Measurements from ENCODE around the gene MKLN1.

MKLN1 gene

DNA sequence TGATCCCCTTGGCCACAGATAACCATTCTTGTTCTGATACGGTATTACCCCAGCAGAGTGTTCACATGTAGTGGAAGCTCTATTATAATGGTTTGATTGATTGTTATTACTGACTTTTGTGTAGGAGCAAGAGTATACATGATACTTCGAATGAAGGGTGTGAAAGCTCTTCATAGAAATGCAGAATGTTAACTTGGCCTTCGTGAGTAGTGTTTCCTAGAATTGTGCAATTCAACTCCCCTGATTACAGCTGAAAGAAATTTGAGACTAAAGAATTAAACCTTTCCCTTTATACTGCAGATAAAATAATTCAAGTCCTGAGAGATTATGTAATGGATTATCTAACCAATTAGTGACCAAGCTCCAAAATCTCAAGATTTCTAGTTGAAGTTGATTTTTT lies 38.2 kb downstream of the MKLN1 start:
- H3K9ac ChIP-seq (ENCODE audit: low read depth in 1 of 2, low read length in 2 of 2) = no peak overlapping the region
- H3K27me3 ChIP-seq (ENCODE audit: control insufficient read depth in 1 of 2, insufficient read depth in 2 of 2, low read length in 2 of 2) = no peaks in the 10 kb centered on the region
- H3K9me3 ChIP-seq (ENCODE audit: control insufficient read depth in 1 of 2, low read length in 2 of 2) = no peaks in the 10 kb centered on the region
- H3K27ac ChIP-seq (ENCODE audit: low read depth, low read length) = no peak overlapping the region
- peaks cover 0 to 31% of the 10 kb centered on the region in 2 donors for H3K4me1 ChIP-seq (ENCODE audit: control insufficient read depth in 1 of 2, insufficient read depth in 2 of 2, low read length in 2 of 2)
- H3K4me3 ChIP-seq (ENCODE audit: low read depth in 1 of 2, low read length in 2 of 2) = no peak overlapping the region
- H3K36me3 ChIP-seq (ENCODE audit: control insufficient read depth in 1 of 2, insufficient read depth in 2 of 2, low read length in 2 of 2) = no peaks in the 10 kb centered on the region

DNA sequence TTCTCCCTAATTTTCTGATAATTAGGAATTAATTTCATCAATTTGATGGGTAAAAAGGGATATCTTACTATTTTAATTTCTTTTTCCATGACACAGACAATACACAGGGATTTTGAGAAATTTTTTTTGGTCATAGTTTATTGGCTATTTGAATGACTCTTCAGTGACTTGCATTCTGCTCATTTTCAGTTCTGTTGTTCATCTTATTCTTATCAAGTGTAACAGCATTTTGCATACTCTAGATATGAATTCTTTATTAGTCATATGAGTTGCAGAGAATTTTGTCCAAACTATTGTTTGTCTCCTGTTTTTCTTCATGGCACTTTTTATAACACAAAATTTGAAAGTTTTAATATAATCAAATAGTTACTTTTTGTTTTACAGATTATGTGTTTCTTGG lies 41.7 kb downstream of the MKLN1 start:
- no peak overlapping the region for H3K4me3 ChIP-seq (ENCODE audit: low read depth in 1 of 2, low read length in 2 of 2)
- no peaks in the 10 kb centered on the region for H3K36me3 ChIP-seq (ENCODE audit: control insufficient read depth in 1 of 2, insufficient read depth in 2 of 2, low read length in 2 of 2)
- H3K4me1 ChIP-seq (ENCODE audit: control insufficient read depth in 1 of 2, insufficient read depth in 2 of 2, low read length in 2 of 2) = peaks cover 0 to 20% of the 10 kb centered on the region in 2 donors
- H3K27me3 ChIP-seq (ENCODE audit: control insufficient read depth in 1 of 2, insufficient read depth in 2 of 2, low read length in 2 of 2) = no peaks in the 10 kb centered on the region
- H3K9me3 ChIP-seq (ENCODE audit: control insufficient read depth in 1 of 2, low read length in 2 of 2) = no peaks in the 10 kb centered on the region
- H3K27ac ChIP-seq (ENCODE audit: low read depth, low read length) = no peak overlapping the region
- no peak overlapping the region for H3K9ac ChIP-seq (ENCODE audit: low read depth in 1 of 2, low read length in 2 of 2)

DNA sequence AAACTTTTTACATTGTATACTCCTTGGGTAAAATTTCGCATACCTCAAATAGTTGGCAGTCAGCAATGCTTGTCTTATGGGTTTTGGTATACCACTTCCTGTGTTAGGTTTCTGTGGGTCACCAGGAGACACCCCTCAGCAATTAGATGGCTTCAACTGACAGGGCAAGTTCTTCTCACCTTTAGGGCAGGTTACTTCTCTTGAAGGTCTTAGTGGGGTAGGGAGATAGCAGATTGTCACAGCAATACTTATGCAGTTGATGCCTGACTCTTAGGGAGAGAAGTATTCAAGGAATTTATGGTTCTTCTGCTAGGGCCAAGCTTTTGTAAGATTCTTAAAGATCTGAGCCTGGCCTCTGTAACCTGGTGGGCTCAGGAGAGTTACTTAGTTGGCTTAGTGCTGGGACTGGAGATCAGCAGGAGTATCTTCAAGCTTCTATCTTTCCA lies 42.9 kb downstream of the MKLN1 start:
- no peaks in the 10 kb centered on the region for H3K27me3 ChIP-seq (ENCODE audit: control insufficient read depth in 1 of 2, insufficient read depth in 2 of 2, low read length in 2 of 2)
- no peak overlapping the region for H3K4me3 ChIP-seq (ENCODE audit: low read depth in 1 of 2, low read length in 2 of 2)
- H3K4me1 ChIP-seq (ENCODE audit: control insufficient read depth in 1 of 2, insufficient read depth in 2 of 2, low read length in 2 of 2) = peaks cover 0 to 19% of the 10 kb centered on the region in 2 donors
- no peak overlapping the region for H3K9ac ChIP-seq (ENCODE audit: low read depth in 1 of 2, low read length in 2 of 2)
- H3K27ac ChIP-seq (ENCODE audit: low read depth, low read length) = no peak overlapping the region
- no peaks in the 10 kb centered on the region for H3K9me3 ChIP-seq (ENCODE audit: control insufficient read depth in 1 of 2, low read length in 2 of 2)
- H3K36me3 ChIP-seq (ENCODE audit: control insufficient read depth in 1 of 2, insufficient read depth in 2 of 2, low read length in 2 of 2) = no peaks in the 10 kb centered on the region

DNA sequence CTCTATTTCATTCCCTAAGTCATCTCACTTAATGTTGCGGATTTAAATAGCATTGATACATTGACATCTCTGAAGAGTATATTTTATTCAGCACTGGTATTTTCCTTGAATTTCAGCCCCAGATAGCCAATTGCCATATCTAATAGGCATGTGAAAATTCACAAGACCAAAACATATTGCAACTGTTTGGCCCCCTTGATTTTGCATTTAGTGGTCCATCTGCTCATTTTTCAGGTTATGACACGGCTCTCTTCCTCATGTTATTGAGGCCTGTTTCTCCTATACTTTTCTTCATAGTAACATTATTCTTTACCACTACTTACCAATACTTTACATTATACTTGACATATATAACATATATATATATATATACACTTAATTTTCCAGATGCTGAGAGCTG lies 43.7 kb downstream of the MKLN1 start:
- no peaks in the 10 kb centered on the region for H3K36me3 ChIP-seq (ENCODE audit: control insufficient read depth in 1 of 2, insufficient read depth in 2 of 2, low read length in 2 of 2)
- no peak overlapping the region for H3K9ac ChIP-seq (ENCODE audit: low read depth in 1 of 2, low read length in 2 of 2)
- H3K4me1 ChIP-seq (ENCODE audit: control insufficient read depth in 1 of 2, insufficient read depth in 2 of 2, low read length in 2 of 2) = peaks cover 0 to 11% of the 10 kb centered on the region in 2 donors
- H3K27ac ChIP-seq (ENCODE audit: low read depth, low read length) = no peak overlapping the region
- H3K9me3 ChIP-seq (ENCODE audit: control insufficient read depth in 1 of 2, low read length in 2 of 2) = no peaks in the 10 kb centered on the region
- no peaks in the 10 kb centered on the region for H3K27me3 ChIP-seq (ENCODE audit: control insufficient read depth in 1 of 2, insufficient read depth in 2 of 2, low read length in 2 of 2)
- no peak overlapping the region for H3K4me3 ChIP-seq (ENCODE audit: low read depth in 1 of 2, low read length in 2 of 2)

DNA sequence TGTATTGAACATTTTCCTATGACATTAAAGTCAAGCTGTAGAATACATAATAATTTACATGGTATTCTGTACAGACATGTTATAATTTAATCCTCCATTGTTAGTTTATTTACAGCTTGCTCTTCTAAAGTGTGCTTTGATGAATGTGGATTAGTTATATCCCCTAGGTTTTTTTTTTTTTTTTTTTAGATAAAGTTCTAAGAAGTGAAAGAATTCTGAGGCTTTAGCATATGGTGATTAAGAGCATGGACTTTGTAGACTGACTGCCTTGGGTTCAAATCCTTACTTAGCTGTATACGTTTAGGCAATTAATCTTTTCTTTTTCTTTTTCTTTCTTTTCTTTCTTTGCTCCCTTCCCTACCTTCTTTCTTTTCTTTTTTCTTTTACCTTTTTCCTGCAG lies 44.9 kb downstream of the MKLN1 start:
- H3K36me3 ChIP-seq (ENCODE audit: control insufficient read depth in 1 of 2, insufficient read depth in 2 of 2, low read length in 2 of 2) = peaks cover 0 to 4% of the 10 kb centered on the region in 2 donors
- peaks cover 0 to 9% of the 10 kb centered on the region in 2 donors for H3K4me1 ChIP-seq (ENCODE audit: control insufficient read depth in 1 of 2, insufficient read depth in 2 of 2, low read length in 2 of 2)
- no peak overlapping the region for H3K27ac ChIP-seq (ENCODE audit: low read depth, low read length)
- H3K9ac ChIP-seq (ENCODE audit: low read depth in 1 of 2, low read length in 2 of 2) = no peak overlapping the region
- no peaks in the 10 kb centered on the region for H3K27me3 ChIP-seq (ENCODE audit: control insufficient read depth in 1 of 2, insufficient read depth in 2 of 2, low read length in 2 of 2)
- no peak overlapping the region for H3K4me3 ChIP-seq (ENCODE audit: low read depth in 1 of 2, low read length in 2 of 2)
- H3K9me3 ChIP-seq (ENCODE audit: control insufficient read depth in 1 of 2, low read length in 2 of 2) = no peaks in the 10 kb centered on the region

DNA sequence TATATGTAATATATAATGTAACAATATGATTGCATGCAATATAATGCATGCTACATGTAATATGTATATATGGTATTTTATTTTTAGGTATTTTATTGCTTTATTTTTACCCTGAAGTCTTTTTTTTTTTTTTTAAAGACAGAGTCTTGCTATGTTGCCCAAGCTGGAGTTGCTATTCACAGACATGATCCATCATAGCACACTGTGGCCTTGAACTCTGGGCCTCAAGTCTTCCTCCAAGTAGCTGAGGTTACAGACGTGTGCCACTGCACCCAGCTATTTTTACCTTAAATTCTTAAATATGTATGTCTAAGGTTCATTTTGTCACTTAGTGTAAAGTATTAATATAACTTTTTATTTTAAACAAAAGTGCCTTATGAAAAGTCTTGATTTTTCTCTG lies 47.1 kb downstream of the MKLN1 start:
- Histone ChIP-seq H3K27me3 (ENCODE audit: control insufficient read depth in 1 of 2, insufficient read depth in 2 of 2, low read length in 2 of 2) (no peaks in the 10 kb centered on the region), H3K27ac (ENCODE audit: low read depth, low read length) (no peak overlapping the region), H3K9me3 (ENCODE audit: control insufficient read depth in 1 of 2, low read length in 2 of 2) (no peaks in the 10 kb centered on the region), H3K4me1 (ENCODE audit: control insufficient read depth in 1 of 2, insufficient read depth in 2 of 2, low read length in 2 of 2) (peaks cover 0 to 5% of the 10 kb centered on the region in 2 donors), H3K9ac (ENCODE audit: low read depth in 1 of 2, low read length in 2 of 2) (no peak overlapping the region), H3K4me3 (ENCODE audit: low read depth in 1 of 2, low read length in 2 of 2) (no peak overlapping the region), H3K36me3 (ENCODE audit: control insufficient read depth in 1 of 2, insufficient read depth in 2 of 2, low read length in 2 of 2) (peaks cover 0 to 4% of the 10 kb centered on the region in 2 donors)

DNA sequence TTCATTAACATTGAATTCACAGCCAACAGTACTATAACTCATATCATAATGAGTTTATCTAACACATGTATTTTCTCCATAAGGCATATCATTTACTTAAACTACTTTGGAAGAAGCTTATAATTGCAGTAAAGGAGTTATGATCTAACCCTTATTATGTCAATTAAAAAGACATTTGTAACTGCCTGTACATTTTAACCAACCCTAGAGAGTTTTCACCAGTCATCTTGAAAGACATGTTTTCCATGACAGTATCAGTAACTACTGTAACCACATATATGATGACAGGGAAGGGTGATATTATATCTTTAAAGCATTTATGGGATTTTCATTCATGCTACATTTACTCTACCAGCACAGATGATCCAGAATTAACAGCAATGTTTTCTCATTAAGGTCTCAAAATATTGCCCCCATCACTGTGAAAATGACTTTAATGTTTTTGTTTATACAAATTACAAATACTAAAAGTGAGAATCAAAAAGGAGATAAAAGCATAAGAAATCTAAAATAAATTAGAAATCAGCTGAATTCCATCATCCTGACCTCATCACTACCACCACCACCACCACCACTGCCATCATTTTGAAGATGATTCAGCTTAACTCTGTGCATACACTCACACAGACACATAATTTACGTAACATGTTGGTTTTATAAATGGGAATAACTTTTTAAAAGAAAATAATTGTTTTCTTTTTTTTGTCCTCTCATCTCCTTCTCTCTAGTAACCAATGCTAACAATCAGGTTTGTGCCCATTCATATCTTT lies 53.6 kb downstream of the MKLN1 start:
- Histone ChIP-seq H3K27ac (ENCODE audit: low read depth, low read length) (no peak overlapping the region), H3K4me3 (ENCODE audit: low read depth in 1 of 2, low read length in 2 of 2) (no peak overlapping the region), H3K9ac (ENCODE audit: low read depth in 1 of 2, low read length in 2 of 2) (no peak overlapping the region), H3K27me3 (ENCODE audit: control insufficient read depth in 1 of 2, insufficient read depth in 2 of 2, low read length in 2 of 2) (no peaks in the 10 kb centered on the region), H3K9me3 (ENCODE audit: control insufficient read depth in 1 of 2, low read length in 2 of 2) (no peaks in the 10 kb centered on the region), H3K36me3 (ENCODE audit: control insufficient read depth in 1 of 2, insufficient read depth in 2 of 2, low read length in 2 of 2) (peaks cover 0 to 4% of the 10 kb centered on the region in 2 donors), H3K4me1 (ENCODE audit: control insufficient read depth in 1 of 2, insufficient read depth in 2 of 2, low read length in 2 of 2) (no peaks in the 10 kb centered on the region)

DNA sequence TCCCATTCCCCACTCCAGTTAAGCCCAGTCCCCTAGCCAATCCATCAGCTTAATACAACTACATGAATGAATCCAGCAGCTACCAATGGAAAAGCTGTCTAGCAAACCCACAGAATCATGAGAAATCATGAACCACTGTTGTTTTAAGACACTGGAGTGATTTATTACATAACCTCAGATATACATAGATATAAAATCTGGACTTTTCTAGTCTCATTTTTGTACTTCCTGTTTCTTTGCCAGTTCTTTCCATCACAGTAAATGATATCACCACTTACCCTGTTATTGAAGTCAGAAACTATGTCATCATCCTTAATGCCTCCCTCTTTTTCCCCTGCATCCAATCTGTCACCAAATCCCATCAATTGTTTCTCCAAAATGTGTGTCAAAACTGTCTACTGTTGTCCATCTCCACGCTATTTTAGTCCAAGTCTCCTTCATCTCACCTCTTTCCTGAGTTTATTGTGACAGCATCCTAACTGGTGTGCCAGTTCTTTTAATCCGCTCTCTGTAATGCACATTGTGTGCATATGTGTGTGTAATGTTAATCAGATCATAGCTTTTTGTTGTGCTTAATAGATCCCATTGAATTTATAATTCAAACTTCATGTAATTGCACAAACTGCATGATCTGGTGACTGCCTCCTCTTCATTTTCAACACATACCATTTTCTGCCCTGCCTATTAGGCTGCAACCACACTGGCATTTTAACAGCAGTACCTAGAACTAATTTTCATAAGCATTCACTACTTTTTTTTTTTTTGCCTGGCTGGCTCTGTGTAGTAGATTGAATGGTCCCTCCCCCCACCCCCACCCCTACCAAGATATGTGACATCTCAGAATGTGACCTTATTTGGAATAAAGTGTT lies 56.0 kb downstream of the MKLN1 start:
- Histone ChIP-seq H3K4me3 (ENCODE audit: low read depth in 1 of 2, low read length in 2 of 2) (no peak overlapping the region), H3K36me3 (ENCODE audit: control insufficient read depth in 1 of 2, insufficient read depth in 2 of 2, low read length in 2 of 2) (no peaks in the 10 kb centered on the region), H3K27ac (ENCODE audit: low read depth, low read length) (no peak overlapping the region), H3K9ac (ENCODE audit: low read depth in 1 of 2, low read length in 2 of 2) (no peak overlapping the region), H3K9me3 (ENCODE audit: control insufficient read depth in 1 of 2, low read length in 2 of 2) (no peaks in the 10 kb centered on the region), H3K27me3 (ENCODE audit: control insufficient read depth in 1 of 2, insufficient read depth in 2 of 2, low read length in 2 of 2) (no peaks in the 10 kb centered on the region), H3K4me1 (ENCODE audit: control insufficient read depth in 1 of 2, insufficient read depth in 2 of 2, low read length in 2 of 2) (no peaks in the 10 kb centered on the region)

DNA sequence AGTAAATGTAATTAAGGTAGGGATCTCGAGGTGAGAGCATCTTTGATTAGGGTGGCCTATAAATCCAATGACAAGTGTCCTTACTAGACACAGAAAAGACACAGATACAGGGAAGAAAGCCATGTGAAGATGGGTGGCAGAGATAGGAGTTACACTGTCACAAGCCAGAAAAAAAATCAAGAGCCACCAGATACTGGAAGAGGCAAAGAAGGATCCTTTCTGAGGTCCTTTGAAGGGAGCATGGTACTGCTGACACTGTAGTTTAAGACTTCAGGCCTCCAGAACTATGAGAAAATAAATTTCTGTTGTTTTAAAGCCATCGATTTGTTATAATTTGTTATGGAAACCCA lies 56.6 kb downstream of the MKLN1 start:
- no peaks in the 10 kb centered on the region for H3K27me3 ChIP-seq (ENCODE audit: control insufficient read depth in 1 of 2, insufficient read depth in 2 of 2, low read length in 2 of 2)
- H3K4me1 ChIP-seq (ENCODE audit: control insufficient read depth in 1 of 2, insufficient read depth in 2 of 2, low read length in 2 of 2) = no peaks in the 10 kb centered on the region
- H3K36me3 ChIP-seq (ENCODE audit: control insufficient read depth in 1 of 2, insufficient read depth in 2 of 2, low read length in 2 of 2) = no peaks in the 10 kb centered on the region
- no peak overlapping the region for H3K9ac ChIP-seq (ENCODE audit: low read depth in 1 of 2, low read length in 2 of 2)
- H3K4me3 ChIP-seq (ENCODE audit: low read depth in 1 of 2, low read length in 2 of 2) = no peak overlapping the region
- H3K9me3 ChIP-seq (ENCODE audit: control insufficient read depth in 1 of 2, low read length in 2 of 2) = no peaks in the 10 kb centered on the region
- no peak overlapping the region for H3K27ac ChIP-seq (ENCODE audit: low read depth, low read length)

DNA sequence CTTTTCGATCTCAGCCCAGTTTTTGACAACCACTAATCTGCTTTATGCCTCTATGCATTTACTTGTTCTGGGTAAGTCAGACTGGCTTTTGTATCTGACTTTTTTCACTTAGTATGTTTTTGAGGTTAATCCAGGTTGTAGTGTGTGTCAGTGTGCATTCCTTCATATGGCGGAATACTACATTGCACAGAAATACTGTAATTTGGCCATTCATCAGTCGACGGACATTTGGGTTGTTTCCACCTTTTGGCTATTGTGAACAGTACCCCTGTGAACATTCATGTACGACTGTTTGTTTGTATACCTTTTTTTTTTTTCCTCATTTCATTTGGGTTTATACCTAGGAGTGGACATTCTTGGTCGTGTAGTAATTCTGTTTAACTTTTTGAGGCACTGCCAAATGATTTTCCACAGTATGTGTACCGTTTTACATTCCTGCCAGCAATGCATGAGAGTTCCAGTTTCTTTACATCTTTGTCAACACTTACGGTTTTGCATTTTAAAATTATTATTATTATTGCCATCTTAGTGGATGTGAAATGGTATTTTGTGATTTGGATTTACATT lies 57.4 kb downstream of the MKLN1 start:
- H3K27me3 ChIP-seq (ENCODE audit: control insufficient read depth in 1 of 2, insufficient read depth in 2 of 2, low read length in 2 of 2) = no peaks in the 10 kb centered on the region
- no peak overlapping the region for H3K9ac ChIP-seq (ENCODE audit: low read depth in 1 of 2, low read length in 2 of 2)
- no peaks in the 10 kb centered on the region for H3K4me1 ChIP-seq (ENCODE audit: control insufficient read depth in 1 of 2, insufficient read depth in 2 of 2, low read length in 2 of 2)
- no peak overlapping the region for H3K4me3 ChIP-seq (ENCODE audit: low read depth in 1 of 2, low read length in 2 of 2)
- H3K9me3 ChIP-seq (ENCODE audit: control insufficient read depth in 1 of 2, low read length in 2 of 2) = no peaks in the 10 kb centered on the region
- H3K36me3 ChIP-seq (ENCODE audit: control insufficient read depth in 1 of 2, insufficient read depth in 2 of 2, low read length in 2 of 2) = no peaks in the 10 kb centered on the region
- H3K27ac ChIP-seq (ENCODE audit: low read depth, low read length) = no peak overlapping the region

All from duodenal mucosa (tissue), 2 donors.